ENCODE data around the gene ARHGAP26. TPM values are rescaled to one million over a fixed set of nuclear protein-coding genes. Genes with fewer than 3 reads are reported as not detected.

The ARHGAP26 gene
- total and polyA plus RNA-seq, 2 experiments from 2014 or later, result 9.5 to 16.8 TPM

DNA sequence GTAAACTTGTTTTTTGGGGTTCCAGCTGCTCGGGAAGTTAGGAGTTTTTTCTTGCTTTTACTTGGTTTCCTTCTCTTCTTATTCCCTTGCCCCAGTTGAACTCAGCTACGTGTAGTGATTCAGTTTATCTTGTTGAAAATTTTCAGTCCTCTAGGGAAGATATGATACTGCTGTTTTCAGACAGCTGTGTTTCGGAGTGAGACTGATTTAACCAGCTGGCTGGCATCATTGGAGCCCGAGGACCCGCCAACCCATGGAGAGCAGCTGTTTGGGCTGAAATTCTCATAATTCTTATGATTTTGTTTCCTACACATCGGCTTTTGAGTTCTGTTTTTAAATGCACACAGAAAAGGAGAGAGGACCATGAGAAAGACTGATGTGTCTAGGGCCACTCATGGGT lies 361.8 kb downstream of the ARHGAP26 start (continued):
- TF ChIP-seq, protein P1, sequence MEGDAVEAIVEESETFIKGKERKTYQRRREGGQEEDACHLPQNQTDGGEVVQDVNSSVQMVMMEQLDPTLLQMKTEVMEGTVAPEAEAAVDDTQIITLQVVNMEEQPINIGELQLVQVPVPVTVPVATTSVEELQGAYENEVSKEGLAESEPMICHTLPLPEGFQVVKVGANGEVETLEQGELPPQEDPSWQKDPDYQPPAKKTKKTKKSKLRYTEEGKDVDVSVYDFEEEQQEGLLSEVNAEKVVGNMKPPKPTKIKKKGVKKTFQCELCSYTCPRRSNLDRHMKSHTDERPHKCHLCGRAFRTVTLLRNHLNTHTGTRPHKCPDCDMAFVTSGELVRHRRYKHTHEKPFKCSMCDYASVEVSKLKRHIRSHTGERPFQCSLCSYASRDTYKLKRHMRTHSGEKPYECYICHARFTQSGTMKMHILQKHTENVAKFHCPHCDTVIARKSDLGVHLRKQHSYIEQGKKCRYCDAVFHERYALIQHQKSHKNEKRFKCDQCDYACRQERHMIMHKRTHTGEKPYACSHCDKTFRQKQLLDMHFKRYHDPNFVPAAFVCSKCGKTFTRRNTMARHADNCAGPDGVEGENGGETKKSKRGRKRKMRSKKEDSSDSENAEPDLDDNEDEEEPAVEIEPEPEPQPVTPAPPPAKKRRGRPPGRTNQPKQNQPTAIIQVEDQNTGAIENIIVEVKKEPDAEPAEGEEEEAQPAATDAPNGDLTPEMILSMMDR (conservative IDR thresholded peaks at IDR 0.05; ENCODE audit: low read depth in 2 of 2), result no peak
- TF ChIP-seq, protein P2, sequence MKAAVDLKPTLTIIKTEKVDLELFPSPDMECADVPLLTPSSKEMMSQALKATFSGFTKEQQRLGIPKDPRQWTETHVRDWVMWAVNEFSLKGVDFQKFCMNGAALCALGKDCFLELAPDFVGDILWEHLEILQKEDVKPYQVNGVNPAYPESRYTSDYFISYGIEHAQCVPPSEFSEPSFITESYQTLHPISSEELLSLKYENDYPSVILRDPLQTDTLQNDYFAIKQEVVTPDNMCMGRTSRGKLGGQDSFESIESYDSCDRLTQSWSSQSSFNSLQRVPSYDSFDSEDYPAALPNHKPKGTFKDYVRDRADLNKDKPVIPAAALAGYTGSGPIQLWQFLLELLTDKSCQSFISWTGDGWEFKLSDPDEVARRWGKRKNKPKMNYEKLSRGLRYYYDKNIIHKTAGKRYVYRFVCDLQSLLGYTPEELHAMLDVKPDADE (IDR thresholded peaks at IDR 0.05), result no peak
- TF ChIP-seq EZH2 (IDR thresholded peaks at IDR 0.05; ENCODE audit: low read depth, unreplicated experiment) (no peak), POLR2AphosphoS5 (IDR thresholded peaks at IDR 0.05; ENCODE audit: low read depth) (no peak), CREB1 (CRISPR knock-in tag; IDR thresholded peaks at IDR 0.05; ENCODE audit: low read depth) (no peak), JUNB (IDR thresholded peaks at IDR 0.05; ENCODE audit: unreplicated experiment) (no peak)

DNA sequence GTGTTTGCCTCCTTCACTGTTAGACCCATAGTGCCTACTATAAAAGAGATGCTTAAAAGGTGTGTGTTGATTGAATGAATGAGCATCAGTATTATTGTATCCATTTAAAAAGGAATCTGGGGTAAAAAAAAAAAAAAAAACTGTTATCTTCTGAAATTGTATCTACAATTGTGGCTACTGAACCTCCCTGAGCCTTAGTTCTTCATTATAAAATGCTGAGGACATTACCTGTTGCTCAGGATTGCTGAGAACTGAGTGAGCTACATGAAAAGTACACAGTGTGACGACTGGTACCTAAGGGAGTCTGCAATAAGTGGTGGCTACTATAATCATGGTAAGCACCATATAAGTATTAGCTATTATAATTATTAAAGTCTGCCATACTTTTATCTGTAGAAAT lies 362.6 kb downstream of the ARHGAP26 start:
- Histone ChIP-seq H3F3A (replicated peaks; ENCODE audit: low read depth) (no peaks in the 10 kb centered on the region), H3K27me3 (ENCODE audit: insufficient read depth) (no peaks in the 10 kb centered on the region), H2AFZ (no peak overlapping the region), H3K4me3 (no peak overlapping the region), H3K36me3 (ENCODE audit: insufficient read depth) (no peaks in the 10 kb centered on the region), H4K20me1 (replicated peaks; ENCODE audit: insufficient read depth) (no peaks in the 10 kb centered on the region), H3K4me1 (ENCODE audit: insufficient read depth) (no peaks in the 10 kb centered on the region), H3K4me2 (no peak overlapping the region), H3K27ac (ENCODE audit: low read depth) (no peak overlapping the region), H3K79me2 (replicated peaks; ENCODE audit: insufficient read depth) (no peaks in the 10 kb centered on the region), H3K9me2 (ENCODE audit: insufficient read depth) (no peaks in the 10 kb centered on the region)
- Mint-ChIP-seq H3K4me3 (no peak overlapping the region), H3K27me3 (ENCODE audit: insufficient read depth, low read depth, poor library complexity) (no peaks in the 10 kb centered on the region), H3K4me1 (no peaks in the 10 kb centered on the region), H3K9me3 (no peaks in the 10 kb centered on the region), H3K36me3 (ENCODE audit: low read depth) (no peaks in the 10 kb centered on the region), H3K27ac (no peak overlapping the region)
- DNase-seq (ENCODE audit: low spot score), result no peak
- TF ChIP-seq JUNB (IDR thresholded peaks at IDR 0.05; ENCODE audit: unreplicated experiment), result no peak
- TF ChIP-seq, protein P3, sequence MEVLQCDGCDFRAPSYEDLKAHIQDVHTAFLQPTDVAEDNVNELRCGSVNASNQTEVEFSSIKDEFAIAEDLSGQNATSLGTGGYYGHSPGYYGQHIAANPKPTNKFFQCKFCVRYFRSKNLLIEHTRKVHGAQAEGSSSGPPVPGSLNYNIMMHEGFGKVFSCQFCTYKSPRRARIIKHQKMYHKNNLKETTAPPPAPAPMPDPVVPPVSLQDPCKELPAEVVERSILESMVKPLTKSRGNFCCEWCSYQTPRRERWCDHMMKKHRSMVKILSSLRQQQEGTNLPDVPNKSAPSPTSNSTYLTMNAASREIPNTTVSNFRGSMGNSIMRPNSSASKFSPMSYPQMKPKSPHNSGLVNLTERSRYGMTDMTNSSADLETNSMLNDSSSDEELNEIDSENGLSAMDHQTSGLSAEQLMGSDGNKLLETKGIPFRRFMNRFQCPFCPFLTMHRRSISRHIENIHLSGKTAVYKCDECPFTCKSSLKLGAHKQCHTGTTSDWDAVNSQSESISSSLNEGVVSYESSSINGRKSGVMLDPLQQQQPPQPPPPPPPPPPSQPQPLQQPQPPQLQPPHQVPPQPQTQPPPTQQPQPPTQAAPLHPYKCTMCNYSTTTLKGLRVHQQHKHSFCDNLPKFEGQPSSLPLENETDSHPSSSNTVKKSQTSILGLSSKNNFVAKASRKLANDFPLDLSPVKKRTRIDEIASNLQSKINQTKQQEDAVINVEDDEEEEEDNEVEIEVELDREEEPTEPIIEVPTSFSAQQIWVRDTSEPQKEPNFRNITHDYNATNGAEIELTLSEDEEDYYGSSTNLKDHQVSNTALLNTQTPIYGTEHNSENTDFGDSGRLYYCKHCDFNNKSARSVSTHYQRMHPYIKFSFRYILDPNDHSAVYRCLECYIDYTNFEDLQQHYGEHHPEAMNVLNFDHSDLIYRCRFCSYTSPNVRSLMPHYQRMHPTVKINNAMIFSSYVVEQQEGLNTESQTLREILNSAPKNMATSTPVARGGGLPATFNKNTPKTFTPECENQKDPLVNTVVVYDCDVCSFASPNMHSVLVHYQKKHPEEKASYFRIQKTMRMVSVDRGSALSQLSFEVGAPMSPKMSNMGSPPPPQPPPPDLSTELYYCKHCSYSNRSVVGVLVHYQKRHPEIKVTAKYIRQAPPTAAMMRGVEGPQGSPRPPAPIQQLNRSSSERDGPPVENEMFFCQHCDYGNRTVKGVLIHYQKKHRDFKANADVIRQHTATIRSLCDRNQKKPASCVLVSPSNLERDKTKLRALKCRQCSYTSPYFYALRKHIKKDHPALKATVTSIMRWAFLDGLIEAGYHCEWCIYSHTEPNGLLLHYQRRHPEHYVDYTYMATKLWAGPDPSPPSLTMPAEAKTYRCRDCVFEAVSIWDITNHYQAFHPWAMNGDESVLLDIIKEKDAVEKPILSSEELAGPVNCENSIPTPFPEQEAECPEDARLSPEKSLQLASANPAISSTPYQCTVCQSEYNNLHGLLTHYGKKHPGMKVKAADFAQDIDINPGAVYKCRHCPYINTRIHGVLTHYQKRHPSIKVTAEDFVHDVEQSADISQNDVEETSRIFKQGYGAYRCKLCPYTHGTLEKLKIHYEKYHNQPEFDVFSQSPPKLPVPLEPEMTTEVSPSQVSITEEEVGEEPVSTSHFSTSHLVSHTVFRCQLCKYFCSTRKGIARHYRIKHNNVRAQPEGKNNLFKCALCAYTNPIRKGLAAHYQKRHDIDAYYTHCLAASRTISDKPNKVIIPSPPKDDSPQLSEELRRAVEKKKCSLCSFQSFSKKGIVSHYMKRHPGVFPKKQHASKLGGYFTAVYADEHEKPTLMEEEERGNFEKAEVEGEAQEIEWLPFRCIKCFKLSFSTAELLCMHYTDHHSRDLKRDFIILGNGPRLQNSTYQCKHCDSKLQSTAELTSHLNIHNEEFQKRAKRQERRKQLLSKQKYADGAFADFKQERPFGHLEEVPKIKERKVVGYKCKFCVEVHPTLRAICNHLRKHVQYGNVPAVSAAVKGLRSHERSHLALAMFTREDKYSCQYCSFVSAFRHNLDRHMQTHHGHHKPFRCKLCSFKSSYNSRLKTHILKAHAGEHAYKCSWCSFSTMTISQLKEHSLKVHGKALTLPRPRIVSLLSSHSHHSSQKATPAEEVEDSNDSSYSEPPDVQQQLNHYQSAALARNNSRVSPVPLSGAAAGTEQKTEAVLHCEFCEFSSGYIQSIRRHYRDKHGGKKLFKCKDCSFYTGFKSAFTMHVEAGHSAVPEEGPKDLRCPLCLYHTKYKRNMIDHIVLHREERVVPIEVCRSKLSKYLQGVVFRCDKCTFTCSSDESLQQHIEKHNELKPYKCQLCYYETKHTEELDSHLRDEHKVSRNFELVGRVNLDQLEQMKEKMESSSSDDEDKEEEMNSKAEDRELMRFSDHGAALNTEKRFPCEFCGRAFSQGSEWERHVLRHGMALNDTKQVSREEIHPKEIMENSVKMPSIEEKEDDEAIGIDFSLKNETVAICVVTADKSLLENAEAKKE (CRISPR knock-in tag; IDR thresholded peaks at IDR 0.05), result no peak
- no peak for TF ChIP-seq STAT1 (IDR thresholded peaks at IDR 0.05; ENCODE audit: unreplicated experiment)
- TF ChIP-seq, protein P4, sequence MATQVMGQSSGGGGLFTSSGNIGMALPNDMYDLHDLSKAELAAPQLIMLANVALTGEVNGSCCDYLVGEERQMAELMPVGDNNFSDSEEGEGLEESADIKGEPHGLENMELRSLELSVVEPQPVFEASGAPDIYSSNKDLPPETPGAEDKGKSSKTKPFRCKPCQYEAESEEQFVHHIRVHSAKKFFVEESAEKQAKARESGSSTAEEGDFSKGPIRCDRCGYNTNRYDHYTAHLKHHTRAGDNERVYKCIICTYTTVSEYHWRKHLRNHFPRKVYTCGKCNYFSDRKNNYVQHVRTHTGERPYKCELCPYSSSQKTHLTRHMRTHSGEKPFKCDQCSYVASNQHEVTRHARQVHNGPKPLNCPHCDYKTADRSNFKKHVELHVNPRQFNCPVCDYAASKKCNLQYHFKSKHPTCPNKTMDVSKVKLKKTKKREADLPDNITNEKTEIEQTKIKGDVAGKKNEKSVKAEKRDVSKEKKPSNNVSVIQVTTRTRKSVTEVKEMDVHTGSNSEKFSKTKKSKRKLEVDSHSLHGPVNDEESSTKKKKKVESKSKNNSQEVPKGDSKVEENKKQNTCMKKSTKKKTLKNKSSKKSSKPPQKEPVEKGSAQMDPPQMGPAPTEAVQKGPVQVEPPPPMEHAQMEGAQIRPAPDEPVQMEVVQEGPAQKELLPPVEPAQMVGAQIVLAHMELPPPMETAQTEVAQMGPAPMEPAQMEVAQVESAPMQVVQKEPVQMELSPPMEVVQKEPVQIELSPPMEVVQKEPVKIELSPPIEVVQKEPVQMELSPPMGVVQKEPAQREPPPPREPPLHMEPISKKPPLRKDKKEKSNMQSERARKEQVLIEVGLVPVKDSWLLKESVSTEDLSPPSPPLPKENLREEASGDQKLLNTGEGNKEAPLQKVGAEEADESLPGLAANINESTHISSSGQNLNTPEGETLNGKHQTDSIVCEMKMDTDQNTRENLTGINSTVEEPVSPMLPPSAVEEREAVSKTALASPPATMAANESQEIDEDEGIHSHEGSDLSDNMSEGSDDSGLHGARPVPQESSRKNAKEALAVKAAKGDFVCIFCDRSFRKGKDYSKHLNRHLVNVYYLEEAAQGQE (IDR thresholded peaks at IDR 0.05; ENCODE audit: unreplicated experiment), result no peak
- TF ChIP-seq POLR2AphosphoS5 (IDR thresholded peaks at IDR 0.05; ENCODE audit: low read depth), result no peak
- no peak for ATAC-seq

Data from GM23338 (cell line).